Neural cell (in vitro differentiated cells): ENCODE results near the gene GGN. TPM values are rescaled to one million over a fixed set of nuclear protein-coding genes. Genes with fewer than 3 reads are reported as not detected.

ENCODE experiments used
- H2AFZ ChIP-seq: fragments of 200-600, 300-800 bp; sonication (generic), shearing (Covaris generic); 2 replicates; pipeline ENCODE4 v1.6.0; 2014; ENCODE audit warnings: low read depth, mild to moderate bottlenecking, antibody characterized with exemption, low read length, moderate library complexity
- H3F3A ChIP-seq: fragments of 200-600 bp; shearing (Covaris generic); 2 replicates; pipeline ENCODE4 v1.6.1; 2016; ENCODE audit warnings: mild to moderate bottlenecking, moderate library complexity, mixed read lengths, antibody characterized with exemption, low read length; ENCODE audit not compliant: insufficient read depth, poor library complexity, severe bottlenecking
- H3K27ac ChIP-seq: fragments of 200-600, 300-800 bp; sonication (generic), shearing (Covaris generic); 2 replicates; pipeline ENCODE4 v1.5.1; 2014; ENCODE audit warnings: mild to moderate bottlenecking, low read length, moderate library complexity
- H3K27me3 ChIP-seq: fragments of 300-800, 200-600 bp; sonication (generic), shearing (Covaris generic); 2 replicates; pipeline ENCODE4 v1.6.0; 2014; ENCODE audit warnings: mild to moderate bottlenecking, low read depth, low read length, moderate library complexity; ENCODE audit not compliant: insufficient read depth
- H3K36me3 ChIP-seq: fragments of 300-800, 200-600 bp; sonication (generic), shearing (Covaris generic); 2 replicates; pipeline ENCODE4 v1.5.1; 2014; ENCODE audit warnings: mild to moderate bottlenecking, antibody characterized with exemption, low read length, moderate library complexity; ENCODE audit not compliant: insufficient read depth
- H3K4me2 ChIP-seq: fragments of 300-800, 200-600 bp; sonication (generic), shearing (Covaris generic); 2 replicates; pipeline ENCODE4 v1.6.0; 2014; ENCODE audit warnings: mild to moderate bottlenecking, low read length
- H3K4me3 ChIP-seq: fragments of 300-800, 200-600 bp; sonication (generic), shearing (Covaris generic); 2 replicates; pipeline ENCODE4 v1.5.1; 2014; ENCODE audit warnings: mild to moderate bottlenecking, low read length, moderate library complexity
- H3K79me2 ChIP-seq: fragments of 200-600 bp; shearing (Covaris generic); replicated peaks from 2 replicates; pipeline ENCODE4 v1.6.0; 2014; ENCODE audit warnings: mild to moderate bottlenecking, low read length, moderate library complexity; ENCODE audit not compliant: insufficient read depth
- H3K9ac ChIP-seq: fragments of 300-800, 200-600 bp; sonication (generic), shearing (Covaris generic); 2 replicates; pipeline ENCODE4 v1.6.1; 2016; ENCODE audit warnings: mild to moderate bottlenecking, low read length, mixed read lengths
- H3K9me2 ChIP-seq: fragments of 200-600 bp; shearing (Covaris generic); 2 replicates; pipeline ENCODE4 v1.6.1; 2016; ENCODE audit warnings: mild to moderate bottlenecking, low read length, mixed read lengths; ENCODE audit not compliant: insufficient read depth
- H3K9me3 ChIP-seq: fragments of 200-600, 300-800 bp; sonication (generic), shearing (Covaris generic); 2 replicates; pipeline ENCODE4 v1.6.1; 2016; ENCODE audit warnings: mild to moderate bottlenecking, mixed run types, low read length, moderate library complexity, mixed read lengths
- H4K20me1 ChIP-seq: fragments of 200-600 bp; shearing (Covaris generic); 2 replicates; pipeline ENCODE4 v1.6.1; 2016; ENCODE audit warnings: mild to moderate bottlenecking, mixed run types; ENCODE audit not compliant: insufficient read depth
- CTCF ChIP-seq: fragments of 450-650 bp; IDR thresholded peaks from 2 replicates; pipeline ENCODE4 v1.5.1; 2014; ENCODE audit warnings: antibody characterized with exemption, mild to moderate bottlenecking, moderate library complexity; ENCODE audit not compliant: poor library complexity, severe bottlenecking
- EP300 ChIP-seq: fragments of 450-650 bp; conservative IDR thresholded peaks from 2 replicates; pipeline ENCODE4 v1.6.1; 2014; ENCODE audit warnings: antibody characterized with exemption, mild to moderate bottlenecking, moderate library complexity; ENCODE audit not compliant: poor library complexity, severe bottlenecking
- EZH2 ChIP-seq: fragments of 200-600, 300-800 bp; shearing (Covaris generic), sonication (generic); IDR thresholded peaks from 2 replicates; pipeline ENCODE4 v1.6.1; 2014; ENCODE audit warnings: antibody characterized with exemption, low read length, borderline replicate concordance, mild to moderate bottlenecking; ENCODE audit not compliant: insufficient read depth, poor library complexity, severe bottlenecking
- MXI1 ChIP-seq: fragments of 450-650 bp; conservative IDR thresholded peaks from 2 replicates; pipeline ENCODE4 v1.6.1; 2014; ENCODE audit warnings: antibody characterized with exemption, mild to moderate bottlenecking; ENCODE audit not compliant: poor library complexity, severe bottlenecking
- POLR2AphosphoS5 ChIP-seq: IDR thresholded peaks from 2 replicates; pipeline ENCODE4 v1.6.1; 2012
- RAD21 ChIP-seq: fragments of 450-650 bp; conservative IDR thresholded peaks from 2 replicates; pipeline ENCODE4 v1.6.1; 2014; ENCODE audit warnings: antibody characterized with exemption, mild to moderate bottlenecking, moderate library complexity
- REST ChIP-seq: IDR thresholded peaks from 2 replicates; pipeline ENCODE4 v1.6.1; 2012; ENCODE audit warnings: borderline replicate concordance
- SMC3 ChIP-seq: fragments of 450-650 bp; conservative IDR thresholded peaks from 2 replicates; pipeline ENCODE4 v1.6.1; 2014; ENCODE audit warnings: antibody characterized with exemption, mild to moderate bottlenecking, moderate library complexity; ENCODE audit not compliant: poor library complexity
- TAF1 ChIP-seq: IDR thresholded peaks from 2 replicates; pipeline ENCODE4 v1.6.1; 2012; ENCODE audit warnings: low read depth
- polyA plus RNA-seq: library from polyadenylated mRNA; depleted of rRNA; stranded (reverse); fragments of >200 nt; gene quantifications from 2 replicates; pipeline ENCODE4 v1.2.3, GENCODE V29; 2014

Gene GGN
- polyA plus RNA-seq, 1 donor from 2014 or later = 0.21 TPM

- no peak overlapping the region for H2AFZ ChIP-seq
- no peaks in the 10 kb centered on the region for H3K36me3 ChIP-seq
These were observed 13.3 kb upstream of the GGN start for GRCh38 chr19:38401148-38401547.

GRCh38 chr19:38400361-38400760, 12.5 kb upstream of the GGN start:
- H3F3A ChIP-seq = peaks cover 3% of the 10 kb centered on the region
- TF ChIP-seq CTCF (no peak), MXI1 (no peak), POLR2AphosphoS5 (no peak), EP300 (no peak), TAF1 (no peak)
- H3K9me2 ChIP-seq = no peaks in the 10 kb centered on the region
- no peak overlapping the region for H3K27ac ChIP-seq
- no peaks in the 10 kb centered on the region for H3K9me3 ChIP-seq
- H3K4me2 ChIP-seq = no peak overlapping the region
- H3K36me3 ChIP-seq = no peaks in the 10 kb centered on the region
- no peaks in the 10 kb centered on the region for H3K27me3 ChIP-seq
- H2AFZ ChIP-seq = no peak overlapping the region
- no peaks in the 10 kb centered on the region for H3K79me2 ChIP-seq
- no peaks in the 10 kb centered on the region for H4K20me1 ChIP-seq
- H3K4me3 ChIP-seq = no peak overlapping the region
- H3K9ac ChIP-seq = no peak overlapping the region

More at GRCh38 chr19:38401148-38401547, 13.3 kb upstream of the GGN start:
- TF ChIP-seq MXI1 (no peak), RAD21 (no peak), SMC3 (no peak), CTCF (no peak), TAF1 (no peak), EP300 (no peak), POLR2AphosphoS5 (no peak), REST (no peak), EZH2 (no peak)
- H3F3A ChIP-seq = peaks cover 3% of the 10 kb centered on the region
- H3K79me2 ChIP-seq = no peaks in the 10 kb centered on the region
- no peaks in the 10 kb centered on the region for H4K20me1 ChIP-seq
- H3K9me2 ChIP-seq = no peaks in the 10 kb centered on the region
- H3K9ac ChIP-seq = no peak overlapping the region
- no peak overlapping the region for H3K27ac ChIP-seq
- H3K9me3 ChIP-seq = no peaks in the 10 kb centered on the region
- H3K27me3 ChIP-seq = no peaks in the 10 kb centered on the region
- no peak overlapping the region for H3K4me2 ChIP-seq
- H3K4me3 ChIP-seq = no peak overlapping the region
